Stomach (tissue), 9 donors: ENCODE data around the gene ADCY9. TPM values are rescaled to one million over a fixed set of nuclear protein-coding genes. Genes with fewer than 3 reads are reported as not detected.

Experiments
- DNase-seq, 2 donors: peaks; one replicate each; pipeline versions ENCODE4 v3.0.0 to v3.0.0-alpha.2; 2013 to 2019
- H3K27ac ChIP-seq, 5 donors: fragments of 200-600 bp in 4 of 5; sonication (generic) in 4 of 5; one replicate each; pipeline ENCODE4 v1.5.1; 2013 to 2019; ENCODE audit warnings: mild to moderate bottlenecking in 1 of 5, moderate library complexity in 1 of 5
- H3K27me3 ChIP-seq, 3 donors: fragments of 200-600 bp; sonication (generic); one replicate each; pipeline ENCODE4 v1.5.1; 2017 to 2019; ENCODE audit warnings: mixed run types in 1 of 3
- H3K36me3 ChIP-seq, 4 donors: fragments of 200-600 bp; sonication (generic); 1 replicate in 3 of 4; 2 replicates in 1 of 4; pipeline ENCODE4 v1.5.1; 2016 to 2019
- H3K4me1 ChIP-seq, 4 donors: fragments of 200-600 bp; sonication (generic); one replicate each; pipeline ENCODE4 v1.5.1; 2016 to 2019
- H3K4me3 ChIP-seq, 4 donors: fragments of 200-600 bp; sonication (generic) in 3 of 4; one replicate each; pipeline ENCODE4 v1.5.1; 2016 to 2019; ENCODE audit warnings: mild to moderate bottlenecking in 1 of 4
- H3K9me3 ChIP-seq, 4 donors: fragments of 200-600 bp; sonication (generic); one replicate each; pipeline ENCODE4 v1.5.1; 2016 to 2019
- CTCF ChIP-seq, 7 experiments: fragments of 450-650 bp in 4 of 7; fragments of 200-600 bp in 3 of 7; sonication (generic) in 3 of 7; IDR thresholded peaks; one replicate each; pipeline ENCODE4 v1.5.1; 2016 to 2019; ENCODE audit warnings: antibody characterized with exemption in 7 of 7, control low read depth in 2 of 7, mild to moderate bottlenecking in 1 of 7
- EP300 ChIP-seq: sonication (generic); formaldehyde crosslinking; IDR thresholded peaks from one replicate; pipeline ENCODE4 v1.6.1; 2017; ENCODE audit warnings: antibody characterized with exemption
- POLR2A ChIP-seq, 4 donors: fragments of 450-650 bp; IDR thresholded peaks; one replicate each; pipeline ENCODE4 v1.6.1; 2016; ENCODE audit warnings: antibody characterized with exemption in 4 of 4, control low read depth in 2 of 4, mild to moderate bottlenecking in 1 of 4, moderate library complexity in 1 of 4
- POLR2AphosphoS5 ChIP-seq, 3 donors: sonication (generic); formaldehyde crosslinking; IDR thresholded peaks; one replicate each; pipeline ENCODE4 v1.6.1; 2016; ENCODE audit warnings: antibody characterized with exemption in 3 of 3
- WGBS, 5 donors: extraction: QIAGEN DNeasy Blood & Tissue Kit in 3 of 5; methylation state at CpG; one replicate each; pipeline versions ENCODE4 v1.1.5 to v1.1.7; 2013 to 2018; 5-methylcytosine and 5-hydroxymethylcytosine counted together
- intact Hi-C: fragments of 100-400 bp; cut with DNase I; formaldehyde crosslinking; loops from one replicate; pipeline ENCODE4 v1.15.1; 2023; ENCODE audit warnings: low total_unique reads
- polyA plus RNA-seq, 3 donors: library from polyadenylated mRNA; stranded (reverse); fragments of 200-250 nt; gene quantifications; one replicate each; pipeline ENCODE4 v1.2.3, GENCODE V29; 2013
- total RNA-seq, 5 donors: library from RNA; depleted of rRNA; stranded (reverse); fragments of >200 nt; gene quantifications; one replicate each; pipeline versions ENCODE4 v1.1.0 to v1.2.3, GENCODE V29; 2014 to 2016
- donor health status: healthy with polysubstance abuse.
- donor health status: Bipolar disorder and iron deficiency.
- donor health status: healthy.

ADCY9 gene
- total and polyA plus RNA-seq, 8 donors = 1.7 to 55.0 (median 12.9) TPM

- intact Hi-C loops = no loop called here
Measured at GRCh38 chr16:4010225-4011158, 105.8 kb downstream of the ADCY9 start.

GRCh38 chr16:4009177-4009576 is 107.1 kb downstream of the ADCY9 start:
- Histone ChIP-seq H3K4me1 (peaks cover 16 to 49% (median 26%) of the 10 kb centered on the region in 4 donors), H3K36me3 (no peaks in the 10 kb centered on the region), H3K27me3 (no peaks in the 10 kb centered on the region), H3K27ac (no peak overlapping the region), H3K9me3 (no peaks in the 10 kb centered on the region), H3K4me3 (no peak overlapping the region)
- no peak for DNase-seq
- 93 to 98% (median 96%) methylated on average over 6 of the region's 6 CpGs for WGBS, 5 donors
- intact Hi-C loops = no loop called here
- TF ChIP-seq POLR2AphosphoS5 (IDR thresholded peaks at IDR 0.05) (no peak), CTCF (IDR thresholded peaks at IDR 0.05) (no peak), EP300 (no peak), POLR2A (IDR thresholded peaks at IDR 0.05) (no peak)

More at GRCh38 chr16:4010225-4011158, 105.8 kb downstream of the ADCY9 start:
- Histone ChIP-seq H3K4me3 (no peak overlapping the region), H3K27me3 (no peaks in the 10 kb centered on the region), H3K27ac (peak overlapping the region in 2 of 5 donors; percentile 49 to 60), H3K9me3 (no peaks in the 10 kb centered on the region), H3K36me3 (no peaks in the 10 kb centered on the region), H3K4me1 (peaks cover 23 to 53% (median 37%) of the 10 kb centered on the region in 4 donors)
- WGBS, 5 donors = 81 to 88% (median 86%) methylated on average over 27 to 32 of the region's 32 CpGs
- DNase-seq = no peak
- TF ChIP-seq EP300 = no peak
- TF ChIP-seq CTCF (IDR thresholded peaks at IDR 0.05) = no peak
- TF ChIP-seq POLR2AphosphoS5 (IDR thresholded peaks at IDR 0.05) = no peak
- no peak for TF ChIP-seq POLR2A (IDR thresholded peaks at IDR 0.05)

- no peak overlapping the region for H3K4me3 ChIP-seq
- H3K27me3 ChIP-seq = no peaks in the 10 kb centered on the region
- H3K27ac ChIP-seq = no peak overlapping the region
- H3K36me3 ChIP-seq = no peaks in the 10 kb centered on the region
- H3K9me3 ChIP-seq = no peaks in the 10 kb centered on the region
- DNase-seq = no peak
- intact Hi-C loops = no loop called here
- no peak for TF ChIP-seq CTCF (IDR thresholded peaks at IDR 0.05)
- TF ChIP-seq POLR2A (IDR thresholded peaks at IDR 0.05) = no peak
- TF ChIP-seq EP300 = no peak
- TF ChIP-seq POLR2AphosphoS5 (IDR thresholded peaks at IDR 0.05) = no peak
- 84 to 96% (median 95%) methylated on average over 5 of the region's 5 CpGs for WGBS, 5 donors
- peaks cover 8 to 41% (median 20%) of the 10 kb centered on the region in 4 donors for H3K4me1 ChIP-seq
Measured at GRCh38 chr16:4008116-4008515, 108.1 kb downstream of the ADCY9 start.

- DNase-seq = no peak
- Histone ChIP-seq H3K27ac (peak overlapping the region in 1 of 5 donors; percentile 75), H3K27me3 (no peaks in the 10 kb centered on the region), H3K4me1 (peaks cover 0 to 25% (median 7%) of the 10 kb centered on the region in 4 donors), H3K4me3 (peak overlapping the region in 1 of 4 donors; percentile 11), H3K36me3 (no peaks in the 10 kb centered on the region), H3K9me3 (no peaks in the 10 kb centered on the region)
- no peak for TF ChIP-seq POLR2A (IDR thresholded peaks at IDR 0.05)
- no peak for TF ChIP-seq POLR2AphosphoS5 (IDR thresholded peaks at IDR 0.05)
- no peak for TF ChIP-seq EP300
- no peak for TF ChIP-seq CTCF (IDR thresholded peaks at IDR 0.05)
- intact Hi-C loops = no loop called here
- 83 to 95% (median 91%) methylated on average over 12 of the region's 12 CpGs for WGBS, 5 donors
Measured at GRCh38 chr16:4006397-4006999, 109.7 kb downstream of the ADCY9 start.
